Glomerular visceral epithelial cell (primary cell): Measurements from ENCODE around the gene GPR137B.
"Not testable (repeated sequence)": the region's sequence is repeated elsewhere in the genome, so short reads cannot be mapped to it uniquely, and the experiment has no call there.

Experiments used
- DNase-seq: peaks from one replicate; pipeline ENCODE4 v3.0.0-alpha.2; 2016; ENCODE audit errors: extremely low spot score

Gene GPR137B

GRCh38 chr1:236161230-236161629 lies 18.9 kb downstream of the GPR137B start:
- DNase-seq = no peak

GRCh38 chr1:236161755-236162154 lies 19.4 kb downstream of the GPR137B start:
- DNase-seq = not testable (repeated sequence)

GRCh38 chr1:236163463-236164153 lies 21.3 kb downstream of the GPR137B start:
- no peak for DNase-seq

GRCh38 chr1:236164273-236164672 lies 21.9 kb downstream of the GPR137B start:
- DNase-seq = no peak

- no peak for DNase-seq
These were observed 23.1 kb downstream of the GPR137B start for GRCh38 chr1:236165238-236165981.

- no peak for DNase-seq
These were observed 23.7 kb downstream of the GPR137B start for GRCh38 chr1:236166041-236166440.

GRCh38 chr1:236167154-236167553 lies 24.8 kb downstream of the GPR137B start:
- no peak for DNase-seq

GRCh38 chr1:236167578-236167977 lies 25.2 kb downstream of the GPR137B start:
- no peak for DNase-seq

- peak; percentile 87 for DNase-seq
These were observed 26.5 kb downstream of the GPR137B start for GRCh38 chr1:236168716-236169429.

- no peak for DNase-seq
These were observed 29.8 kb downstream of the GPR137B start for GRCh38 chr1:236172041-236172579.

GRCh38 chr1:236173174-236173767 lies 30.9 kb downstream of the GPR137B start:
- no peak for DNase-seq

- DNase-seq = peak; percentile 56
These were observed 33.5 kb downstream of the GPR137B start for GRCh38 chr1:236175642-236176336.

- DNase-seq = peak; percentile 77
These were observed 34.3 kb downstream of the GPR137B start for GRCh38 chr1:236176337-236177336.

- no peak for DNase-seq
These were observed 37.3 kb downstream of the GPR137B start for GRCh38 chr1:236179634-236180033.

GRCh38 chr1:236181059-236181458 lies 38.7 kb downstream of the GPR137B start:
- DNase-seq = peak; percentile 23

- no peak for DNase-seq
These were observed 43.3 kb downstream of the GPR137B start for GRCh38 chr1:236185687-236186086.

GRCh38 chr1:236186471-236186870 lies 44.1 kb downstream of the GPR137B start:
- DNase-seq = not testable (repeated sequence)

GRCh38 chr1:236188084-236188483 lies 45.7 kb downstream of the GPR137B start:
- not testable (repeated sequence) for DNase-seq

- DNase-seq = no peak
These were observed 50.8 kb downstream of the GPR137B start for GRCh38 chr1:236193184-236193583.

GRCh38 chr1:236200925-236201324 lies 58.6 kb downstream of the GPR137B start:
- no peak for DNase-seq
